ELF-1 (cell line): ENCODE data around the gene LAMA1.

ENCODE experiments used
- DNase-seq: peaks from one replicate; pipeline ENCODE4 v3.0.0-alpha.2; 2016; ENCODE audit warnings: low read depth, low spot score

LAMA1 gene

GRCh38 chr18:7056026-7056425 lies 61.6 kb downstream of the LAMA1 start:
- no peak for DNase-seq

DNA sequence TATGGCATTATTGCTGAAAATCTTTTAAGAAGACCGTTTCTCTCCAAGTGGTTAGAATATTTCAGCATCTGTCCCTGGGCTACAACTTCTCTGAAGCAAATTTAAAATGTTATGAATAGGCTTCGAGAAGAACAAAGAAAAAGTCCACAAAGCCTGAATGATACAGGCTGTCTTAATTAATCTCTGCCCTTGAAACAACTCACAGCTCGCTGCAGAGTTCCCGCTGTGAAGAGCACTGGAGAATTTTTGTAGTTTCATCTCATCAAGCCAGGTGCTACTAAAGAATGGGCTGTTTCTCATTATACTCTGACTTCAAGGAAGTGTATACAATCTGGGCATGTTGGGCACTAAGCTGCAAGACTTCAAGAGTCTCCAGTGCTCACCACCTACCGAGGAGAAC lies 67.6 kb downstream of the LAMA1 start:
- no peak for DNase-seq

DNA sequence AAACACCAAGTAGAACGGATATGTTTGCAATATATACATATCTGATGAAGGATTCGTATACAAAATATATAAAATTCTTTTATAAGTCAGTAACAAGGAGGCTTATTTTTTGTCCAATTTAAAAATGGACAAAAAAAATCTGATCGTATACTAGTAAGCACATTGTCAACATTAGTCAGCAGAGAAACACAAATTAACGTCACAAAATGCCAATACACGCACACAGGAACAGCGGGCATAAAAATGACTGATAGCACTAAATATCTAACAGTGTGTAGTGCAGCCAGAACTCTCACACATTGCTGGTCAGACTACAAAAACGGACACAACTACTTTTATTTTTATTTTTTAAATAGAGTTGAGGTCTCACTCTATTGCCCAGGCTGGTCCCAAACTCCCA lies 69.5 kb downstream of the LAMA1 start:
- no peak for DNase-seq

GRCh38 chr18:7047336-7047735 lies 70.3 kb downstream of the LAMA1 start:
- no peak for DNase-seq

DNA sequence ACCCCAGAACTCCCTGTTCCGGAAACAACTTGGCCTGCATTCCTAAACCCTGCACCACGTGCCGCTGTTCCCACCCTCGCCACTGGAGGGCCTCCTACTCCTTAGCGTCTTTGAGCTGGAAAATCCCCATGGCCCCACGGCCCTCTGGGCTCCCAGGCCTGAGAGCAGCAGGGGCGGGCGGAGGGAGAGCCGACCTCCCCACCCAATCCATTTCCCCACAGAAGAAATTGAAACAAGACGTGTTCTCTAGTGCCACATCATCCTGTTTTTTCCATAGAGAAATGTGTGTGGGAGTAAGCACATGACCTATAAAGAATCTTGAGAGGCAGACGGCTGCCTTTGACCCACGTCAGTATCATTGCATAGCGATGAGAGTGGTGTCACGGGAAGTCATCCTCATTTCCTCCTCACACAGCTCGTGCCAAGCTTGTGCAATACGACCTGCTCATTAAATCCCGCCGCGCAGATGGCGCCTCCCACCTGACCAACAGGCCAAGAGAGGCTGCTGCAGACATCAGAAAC lies 79.2 kb downstream of the LAMA1 start:
- peak; percentile 91 for DNase-seq

GRCh38 chr18:7037470-7037869 lies 80.1 kb downstream of the LAMA1 start:
- no peak for DNase-seq

- no peak for DNase-seq
These were observed 81.8 kb downstream of the LAMA1 start for GRCh38 chr18:7035807-7036206.

DNA sequence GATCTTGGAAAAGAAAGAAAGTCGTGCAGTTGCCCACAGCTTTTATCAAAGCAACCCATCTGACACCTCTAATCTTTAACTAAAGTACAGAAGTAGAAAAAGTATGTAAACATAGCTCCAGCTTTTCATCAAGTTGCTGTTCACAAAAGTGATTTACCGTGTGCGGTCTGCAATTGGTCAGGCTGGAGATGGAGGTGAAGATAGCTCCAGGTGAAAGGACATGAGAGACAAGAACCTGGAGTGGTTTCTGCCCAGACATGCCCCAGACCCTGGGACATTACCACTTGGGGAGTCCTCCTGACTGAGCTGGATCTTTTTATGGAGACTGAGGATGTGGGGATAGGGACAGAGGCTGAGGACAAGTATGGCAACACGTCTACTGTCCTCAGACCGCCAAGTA lies 82.7 kb downstream of the LAMA1 start:
- no peak for DNase-seq

DNA sequence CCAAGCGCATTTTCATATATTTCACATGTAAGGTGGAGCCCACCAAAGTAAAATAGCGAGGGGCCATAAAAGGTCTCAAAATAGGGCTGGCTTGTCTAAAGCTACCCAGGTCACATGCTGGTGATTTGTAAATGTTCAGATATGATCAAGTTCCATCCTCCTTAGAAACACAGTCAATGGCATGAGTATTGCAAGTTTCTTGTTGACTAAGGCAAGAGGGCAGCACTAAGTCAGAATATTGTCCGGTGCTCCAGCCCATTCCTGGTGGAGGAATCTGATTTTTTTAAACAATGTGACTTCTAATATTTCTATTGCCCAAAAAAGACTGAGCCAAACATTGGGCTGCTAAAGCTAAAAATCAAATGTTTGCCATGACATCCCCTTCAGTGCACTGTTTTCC lies 85.1 kb downstream of the LAMA1 start:
- DNase-seq: no peak

GRCh38 chr18:7028625-7029024 lies 89.0 kb downstream of the LAMA1 start:
- DNase-seq: no peak

DNA sequence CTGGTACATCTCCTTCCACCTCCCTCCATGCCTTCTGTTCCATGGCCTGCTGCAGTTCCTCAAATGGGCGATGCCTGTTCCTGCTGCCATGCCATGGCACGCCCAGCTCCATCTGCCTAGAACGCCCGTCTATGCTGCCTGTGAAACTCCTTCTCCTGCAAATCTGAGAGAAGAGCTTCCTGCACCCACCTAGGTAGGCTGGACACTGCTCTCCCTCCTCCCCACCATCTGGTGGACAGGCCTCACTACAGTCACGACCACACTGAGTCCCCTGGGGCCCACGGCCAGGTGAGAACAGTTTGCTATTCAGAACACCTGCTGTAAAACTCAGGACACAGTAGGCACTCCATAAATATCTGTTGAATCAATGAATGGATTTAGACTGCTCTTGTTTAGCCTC lies 92.4 kb downstream of the LAMA1 start:
- no peak for DNase-seq

DNA sequence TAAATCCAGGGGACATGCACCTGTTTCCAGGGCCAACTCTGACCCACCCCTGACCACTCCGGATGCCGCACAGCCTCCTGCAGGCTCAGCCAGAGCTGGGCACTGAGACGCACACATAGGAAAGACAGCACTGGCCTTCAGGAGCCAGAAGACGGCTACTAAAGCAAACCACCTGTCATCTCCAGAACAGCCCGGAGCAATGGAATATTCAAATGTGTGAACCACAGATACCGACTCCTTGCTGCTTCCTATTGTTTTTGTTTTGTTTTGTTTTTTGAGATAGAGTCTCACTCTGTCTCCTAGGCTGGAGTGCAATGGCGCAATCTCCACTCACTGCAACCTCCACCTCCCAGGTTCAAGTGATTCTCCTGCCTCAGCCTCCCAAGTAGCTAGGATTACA lies 94.0 kb downstream of the LAMA1 start:
- DNase-seq: no peak

GRCh38 chr18:7023063-7023580 lies 94.5 kb downstream of the LAMA1 start:
- no peak for DNase-seq

- peak; percentile 26 for DNase-seq
These were observed 95.4 kb downstream of the LAMA1 start for GRCh38 chr18:7021994-7022840.

GRCh38 chr18:7020995-7021777 lies 96.4 kb downstream of the LAMA1 start:
- DNase-seq: no peak

- no peak for DNase-seq
These were observed 100.6 kb downstream of the LAMA1 start for GRCh38 chr18:7017013-7017412.

DNA sequence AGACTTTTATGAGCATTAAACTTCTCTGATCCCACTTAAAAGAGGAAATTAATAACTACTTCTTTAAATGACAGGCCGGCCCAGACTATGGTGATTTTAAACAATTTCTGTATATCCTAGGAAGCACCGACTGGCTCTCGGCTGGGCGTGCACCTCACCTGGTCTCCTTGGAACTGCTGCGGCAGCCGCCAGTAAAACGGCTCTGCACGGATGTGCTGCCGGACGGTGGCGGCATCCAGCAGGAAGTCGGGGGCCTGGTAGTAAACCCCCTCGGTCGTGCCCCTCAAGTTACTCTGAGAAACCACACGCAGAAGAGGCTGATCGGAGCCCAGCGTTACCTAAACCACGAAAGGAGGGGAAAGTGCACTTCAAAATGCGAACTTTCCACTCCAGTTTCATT lies 106.5 kb downstream of the LAMA1 start:
- no peak for DNase-seq

GRCh38 chr18:7004009-7004408 lies 113.6 kb downstream of the LAMA1 start:
- no peak for DNase-seq

- DNase-seq: no peak
These were observed 115.5 kb downstream of the LAMA1 start for GRCh38 chr18:7002107-7002506.

DNA sequence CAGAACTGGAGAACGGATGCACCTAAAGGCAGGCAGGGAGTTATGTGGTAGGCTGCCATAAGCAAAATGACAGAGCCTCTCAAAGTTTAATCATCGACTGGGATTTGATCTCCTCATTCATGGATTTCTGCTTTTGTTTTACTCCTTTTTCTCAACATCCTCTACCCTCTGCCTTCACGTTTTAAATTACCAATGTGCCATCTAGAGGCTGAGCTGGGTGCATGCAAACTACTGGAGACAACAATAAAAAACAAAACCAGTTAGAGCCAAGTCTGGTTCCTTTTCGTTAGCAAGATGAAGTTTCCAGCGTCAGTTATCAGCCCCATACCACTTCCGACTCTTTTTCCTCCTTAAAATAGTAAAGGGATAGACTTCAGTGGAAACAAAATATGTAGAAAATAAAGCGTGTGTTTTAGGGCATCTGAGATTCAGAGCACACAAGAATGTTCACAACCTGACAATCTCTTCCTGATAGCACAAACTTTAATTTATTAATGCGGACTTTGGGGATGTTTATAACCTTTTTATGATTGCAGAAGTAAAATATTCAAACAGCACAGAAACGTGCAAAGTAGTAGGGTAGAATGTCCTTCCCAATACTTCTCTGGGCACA lies 117.0 kb downstream of the LAMA1 start:
- DNase-seq: peak; percentile 32

DNA sequence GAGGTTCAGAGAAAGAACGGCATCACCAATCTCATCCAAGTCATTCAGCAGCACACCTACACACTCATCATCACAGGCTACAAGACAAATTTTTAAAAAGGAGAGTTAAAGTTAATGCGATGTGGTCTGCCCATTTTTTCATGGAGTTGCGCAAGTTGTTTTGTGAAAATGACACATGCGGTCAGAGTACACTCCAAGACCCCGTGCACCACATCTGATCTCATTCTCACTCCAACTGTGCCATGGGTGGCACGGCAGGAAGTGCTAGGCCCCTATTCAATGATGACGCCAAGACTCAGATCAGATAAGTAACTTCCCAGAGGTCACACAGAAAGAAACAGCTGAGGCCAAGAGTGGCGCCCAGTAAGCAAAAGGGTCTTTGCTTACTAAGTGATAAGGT lies 119.8 kb downstream of the LAMA1 start:
- no peak for DNase-seq

DNA sequence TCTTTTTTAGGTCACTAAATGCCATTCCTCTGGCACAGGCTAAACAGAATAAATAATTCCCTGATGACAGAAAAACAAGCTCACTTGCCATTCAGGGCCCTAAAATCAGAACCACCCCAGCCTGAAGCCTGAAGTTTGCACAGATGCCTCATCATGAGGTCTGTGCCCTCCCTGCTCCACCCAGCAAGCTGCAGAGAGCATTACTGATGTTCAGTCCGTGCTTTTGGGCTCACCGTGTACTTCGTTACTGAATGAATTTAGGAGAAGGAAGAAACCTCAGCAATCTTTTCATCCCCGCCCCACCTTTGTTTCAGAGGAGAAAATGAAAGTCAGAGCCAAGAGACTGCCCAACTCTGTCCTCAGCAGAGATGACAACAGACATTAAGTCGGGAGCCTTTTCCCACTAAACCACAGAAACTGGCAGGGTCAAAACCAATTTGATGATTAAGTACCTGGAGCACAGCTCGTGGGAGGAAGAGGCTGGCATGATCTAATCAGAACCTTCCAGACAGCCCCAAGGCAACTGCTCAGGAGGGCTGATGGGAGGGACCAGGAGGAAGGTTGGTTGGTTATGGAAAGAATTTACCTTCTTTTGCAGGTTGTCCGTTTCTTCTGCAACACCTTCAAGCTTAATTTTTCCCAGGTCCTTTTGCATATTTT lies 122.7 kb downstream of the LAMA1 start:
- DNase-seq: no peak
